ENCODE results near the gene ZNF668.

DNA sequence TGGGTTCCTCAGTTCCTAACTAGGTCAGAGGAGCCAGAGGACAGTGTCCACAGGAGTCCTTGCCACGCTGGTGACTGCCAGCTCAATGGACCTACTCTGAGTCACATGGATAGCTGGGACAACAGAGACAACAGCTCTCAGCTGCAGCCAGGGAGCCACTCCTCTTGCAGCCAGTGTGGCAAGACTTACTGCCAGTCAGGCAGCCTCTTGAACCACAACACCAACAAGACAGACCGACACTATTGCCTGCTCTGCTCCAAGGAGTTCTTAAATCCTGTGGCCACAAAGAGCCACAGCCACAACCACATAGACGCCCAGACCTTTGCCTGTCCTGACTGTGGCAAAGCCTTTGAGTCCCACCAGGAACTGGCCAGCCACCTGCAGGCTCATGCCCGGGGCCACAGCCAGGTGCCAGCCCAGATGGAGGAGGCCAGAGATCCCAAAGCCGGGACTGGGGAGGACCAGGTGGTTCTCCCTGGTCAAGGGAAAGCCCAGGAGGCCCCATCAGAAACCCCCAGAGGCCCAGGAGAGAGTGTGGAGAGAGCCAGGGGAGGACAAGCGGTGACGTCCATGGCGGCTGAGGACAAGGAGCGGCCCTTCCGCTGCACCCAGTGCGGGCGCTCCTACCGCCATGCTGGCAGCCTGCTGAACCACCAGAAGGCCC, 6.8 kb upstream of the ZNF668 start:
- TF ChIP-seq EZH2phosphoT487 (IDR thresholded peaks at IDR 0.05; ENCODE audit: low read length), result no peak
- TF ChIP-seq, protein P1, sequence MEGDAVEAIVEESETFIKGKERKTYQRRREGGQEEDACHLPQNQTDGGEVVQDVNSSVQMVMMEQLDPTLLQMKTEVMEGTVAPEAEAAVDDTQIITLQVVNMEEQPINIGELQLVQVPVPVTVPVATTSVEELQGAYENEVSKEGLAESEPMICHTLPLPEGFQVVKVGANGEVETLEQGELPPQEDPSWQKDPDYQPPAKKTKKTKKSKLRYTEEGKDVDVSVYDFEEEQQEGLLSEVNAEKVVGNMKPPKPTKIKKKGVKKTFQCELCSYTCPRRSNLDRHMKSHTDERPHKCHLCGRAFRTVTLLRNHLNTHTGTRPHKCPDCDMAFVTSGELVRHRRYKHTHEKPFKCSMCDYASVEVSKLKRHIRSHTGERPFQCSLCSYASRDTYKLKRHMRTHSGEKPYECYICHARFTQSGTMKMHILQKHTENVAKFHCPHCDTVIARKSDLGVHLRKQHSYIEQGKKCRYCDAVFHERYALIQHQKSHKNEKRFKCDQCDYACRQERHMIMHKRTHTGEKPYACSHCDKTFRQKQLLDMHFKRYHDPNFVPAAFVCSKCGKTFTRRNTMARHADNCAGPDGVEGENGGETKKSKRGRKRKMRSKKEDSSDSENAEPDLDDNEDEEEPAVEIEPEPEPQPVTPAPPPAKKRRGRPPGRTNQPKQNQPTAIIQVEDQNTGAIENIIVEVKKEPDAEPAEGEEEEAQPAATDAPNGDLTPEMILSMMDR (IDR thresholded peaks at IDR 0.05; ENCODE audit: low read length), result no peak
